ENCODE data around the gene SPTB.

The SPTB gene

DNA sequence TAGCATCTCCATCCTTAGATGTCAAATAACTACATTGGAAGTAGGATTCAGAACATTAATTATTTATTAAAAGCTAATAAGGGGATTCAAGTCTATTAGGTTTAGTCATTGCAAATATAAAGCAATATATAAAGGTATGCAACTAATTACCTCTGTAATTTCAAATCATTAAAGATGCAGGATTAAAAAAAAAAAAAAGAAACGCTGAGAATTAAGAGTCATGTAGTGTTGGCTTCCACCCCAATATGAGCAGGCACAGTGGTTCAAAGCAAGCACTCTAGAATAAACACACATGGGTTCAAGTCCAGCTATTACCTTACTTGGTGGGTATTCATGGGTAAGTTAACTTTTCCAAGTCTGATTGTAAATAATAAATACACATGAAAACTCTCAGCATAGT lies 10.9 kb downstream of the SPTB start:
- DNase-seq (ENCODE audit: low spot score in 2 of 2), result no peak
- peaks cover 5% of the 10 kb centered on the region for H3K9me3 Mint-ChIP-seq

DNA sequence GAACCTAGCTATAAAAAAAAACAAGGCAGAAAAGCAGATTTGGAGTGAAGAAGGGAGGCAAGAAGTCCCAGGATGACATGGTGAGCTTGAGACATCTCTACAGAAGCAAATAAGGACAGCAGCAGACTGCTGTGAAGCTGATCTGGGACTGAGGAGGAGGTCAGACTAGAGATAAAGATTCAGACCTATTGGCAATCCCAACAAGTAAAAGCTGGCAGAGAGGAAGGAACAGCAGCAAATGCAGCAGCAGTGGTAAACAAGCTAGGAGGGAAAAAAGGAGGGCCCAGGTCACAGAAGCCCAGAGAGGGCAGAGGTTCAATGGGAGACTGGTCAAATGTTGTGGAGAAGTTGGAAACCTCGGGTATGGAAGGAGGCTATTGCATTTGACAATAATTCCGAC lies 11.3 kb downstream of the SPTB start:
- DNase-seq (ENCODE audit: low spot score in 2 of 2), result no peak
- H3K4me1 Mint-ChIP-seq, result no peaks in the 10 kb centered on the region
- peaks cover 5% of the 10 kb centered on the region for H3K9me3 Mint-ChIP-seq
- no peak for ATAC-seq
- no peak overlapping the region for H3K4me3 Mint-ChIP-seq
- H3K27ac Mint-ChIP-seq, result no peak overlapping the region
- H3K36me3 Mint-ChIP-seq, result no peaks in the 10 kb centered on the region

More for the DNA sequence above, 10.9 kb downstream of the SPTB start:
- ATAC-seq, result no peak
- Mint-ChIP-seq H3K4me3 (no peak overlapping the region), H3K36me3 (no peaks in the 10 kb centered on the region), H3K4me1 (no peaks in the 10 kb centered on the region), H3K27ac (no peak overlapping the region)

DNA sequence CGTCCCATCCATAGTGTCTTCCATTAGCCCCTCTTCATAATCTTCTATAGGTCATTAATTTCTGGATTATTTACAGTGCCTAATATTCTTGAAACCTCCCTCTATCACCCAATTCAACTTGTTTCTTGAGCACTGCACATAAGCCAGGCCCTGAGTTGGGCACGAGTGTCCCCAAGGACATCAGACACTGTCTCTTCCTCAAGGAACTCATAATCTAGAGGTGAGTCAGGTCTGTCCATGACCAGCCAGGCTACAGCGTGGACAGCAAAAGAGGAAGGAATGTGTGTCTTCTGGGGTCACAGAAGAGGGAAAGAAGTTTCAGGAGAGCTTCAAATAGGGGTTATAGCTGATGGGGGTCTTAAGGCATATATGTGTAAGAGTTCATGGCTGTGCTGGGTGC lies 12.5 kb downstream of the SPTB start:
- no peak overlapping the region for H3K27ac Mint-ChIP-seq

DNA sequence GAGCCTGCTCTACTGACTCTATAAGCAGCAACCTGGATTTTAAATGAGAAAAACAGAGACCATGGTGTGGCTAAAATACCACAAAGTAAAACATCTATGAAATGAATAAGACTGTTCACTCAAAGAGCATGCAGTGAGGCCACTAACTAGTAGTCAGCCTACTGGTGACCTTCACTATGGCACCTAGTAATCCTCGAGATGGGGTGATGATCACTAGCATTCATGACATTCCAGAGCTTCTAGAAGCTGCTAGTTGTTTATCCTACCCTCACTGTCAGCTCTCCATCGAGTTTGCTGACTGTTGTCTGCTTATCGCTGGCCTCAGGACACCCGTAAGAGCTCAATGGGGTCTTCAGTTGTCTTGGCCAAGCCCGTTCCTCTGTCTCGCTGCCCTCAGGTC lies 13.7 kb downstream of the SPTB start:
- no peak for ATAC-seq
- no peak overlapping the region for H3K4me3 Mint-ChIP-seq
- no peak for DNase-seq (ENCODE audit: low spot score in 2 of 2)

More for the DNA sequence above, 12.5 kb downstream of the SPTB start:
- H3K9me3 Mint-ChIP-seq, result no peaks in the 10 kb centered on the region
- H3K4me3 Mint-ChIP-seq, result no peak overlapping the region
- ATAC-seq, result no peak
- H3K36me3 Mint-ChIP-seq, result no peaks in the 10 kb centered on the region
- H3K4me1 Mint-ChIP-seq, result no peaks in the 10 kb centered on the region
- DNase-seq (ENCODE audit: low spot score in 2 of 2), result no peak

DNA sequence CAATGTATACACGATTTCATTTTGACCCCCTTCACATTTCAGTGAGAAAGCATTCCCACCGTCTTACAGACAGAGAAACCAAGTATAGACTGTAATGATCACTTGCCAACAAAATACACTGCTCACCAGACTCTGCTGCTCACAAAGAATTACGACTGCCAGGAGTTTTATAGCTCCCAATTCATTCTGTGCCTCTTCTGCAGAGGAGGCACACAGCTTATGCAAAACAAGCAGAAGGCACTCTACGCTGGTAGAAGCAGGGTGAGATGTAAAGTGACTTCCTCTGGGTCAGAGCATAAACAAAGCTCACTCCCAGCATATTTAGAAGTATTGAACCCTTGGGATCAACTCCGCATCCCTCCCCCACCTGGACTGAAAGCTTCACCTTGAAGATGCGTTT lies 14.6 kb downstream of the SPTB start:
- H3K4me3 Mint-ChIP-seq, result no peak overlapping the region
- no peaks in the 10 kb centered on the region for H3K36me3 Mint-ChIP-seq
- H3K9me3 Mint-ChIP-seq, result no peaks in the 10 kb centered on the region
- ATAC-seq (no peak), DNase-seq (ENCODE audit: low spot score in 2 of 2) (no peak)
- no peaks in the 10 kb centered on the region for H3K4me1 Mint-ChIP-seq
- H3K27ac Mint-ChIP-seq, result no peak overlapping the region

More for the DNA sequence above, 13.7 kb downstream of the SPTB start:
- no peaks in the 10 kb centered on the region for H3K4me1 Mint-ChIP-seq
- H3K27ac Mint-ChIP-seq, result no peak overlapping the region
- no peaks in the 10 kb centered on the region for H3K9me3 Mint-ChIP-seq
- no peaks in the 10 kb centered on the region for H3K36me3 Mint-ChIP-seq

DNA sequence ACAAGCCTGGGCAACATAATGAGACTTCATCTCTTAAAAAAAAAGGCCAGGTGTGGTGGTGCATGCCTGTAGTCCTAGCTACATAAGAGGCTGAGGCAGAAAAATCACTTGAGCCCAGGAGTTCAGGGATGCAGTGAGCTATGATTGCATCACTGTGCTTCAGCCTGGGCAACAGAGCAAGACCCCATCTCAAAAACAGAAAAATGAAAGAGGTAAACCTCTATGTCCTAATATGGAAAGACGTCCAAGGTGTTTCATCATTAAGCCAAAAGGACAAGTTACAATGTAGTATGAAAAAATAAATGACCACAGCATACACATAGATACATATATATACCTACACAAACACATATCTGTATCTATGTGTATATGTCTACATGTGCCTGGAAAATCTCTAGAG lies 15.4 kb downstream of the SPTB start:
- no peak for DNase-seq (ENCODE audit: low spot score in 2 of 2)
- Mint-ChIP-seq H3K9me3 (no peaks in the 10 kb centered on the region), H3K36me3 (no peaks in the 10 kb centered on the region), H3K4me1 (no peaks in the 10 kb centered on the region), H3K27ac (no peak overlapping the region), H3K4me3 (no peak overlapping the region)
- no peak for ATAC-seq

DNA sequence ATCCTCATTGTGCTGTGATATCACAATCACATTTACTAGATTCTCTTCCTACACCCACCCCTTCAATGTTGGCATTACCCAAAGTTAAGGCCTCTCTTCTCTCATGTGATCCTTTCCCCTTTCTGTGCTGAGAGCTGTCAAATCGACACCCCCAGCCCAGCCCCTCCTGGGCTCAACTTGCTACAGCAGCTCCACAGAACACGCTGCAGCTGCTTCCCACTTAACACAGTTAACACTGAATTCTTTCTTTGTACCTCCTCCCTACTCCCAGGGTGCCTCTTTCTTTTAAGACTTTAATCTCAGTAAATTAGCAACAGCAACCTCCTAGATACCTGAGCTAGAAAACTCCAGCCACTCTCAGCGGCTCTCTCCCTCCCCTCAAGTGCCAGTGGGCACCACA lies 17.8 kb downstream of the SPTB start:
- no peak for ATAC-seq
- H3K27ac Mint-ChIP-seq, result no peak overlapping the region

DNA sequence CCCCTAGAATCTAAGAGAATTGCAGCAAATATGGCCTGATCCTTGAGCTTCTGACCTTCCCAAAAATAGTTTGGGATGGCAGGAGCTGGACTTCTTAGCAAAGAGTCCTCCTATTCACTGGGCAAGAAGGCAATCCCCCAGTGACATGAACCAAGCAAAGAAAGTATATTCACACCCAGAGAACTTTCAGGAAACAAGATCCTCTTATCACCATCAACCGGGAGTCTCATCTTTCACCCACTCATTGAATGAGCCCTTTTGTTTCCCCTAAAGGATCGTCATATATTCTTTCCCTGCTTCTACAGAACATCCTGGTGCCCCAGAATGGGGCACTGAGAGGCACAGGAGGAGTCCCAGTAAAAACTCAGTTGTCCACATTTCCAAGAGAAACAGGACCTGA lies 19.7 kb downstream of the SPTB start:
- no peaks in the 10 kb centered on the region for H3K36me3 Mint-ChIP-seq
- DNase-seq (ENCODE audit: low spot score in 2 of 2) (no peak), ATAC-seq (no peak)
- no peak overlapping the region for H3K27ac Mint-ChIP-seq
- no peaks in the 10 kb centered on the region for H3K9me3 Mint-ChIP-seq
- no peaks in the 10 kb centered on the region for H3K4me1 Mint-ChIP-seq
- H3K4me3 Mint-ChIP-seq, result no peak overlapping the region

More for the DNA sequence above, 17.8 kb downstream of the SPTB start:
- H3K9me3 Mint-ChIP-seq, result no peaks in the 10 kb centered on the region
- H3K4me1 Mint-ChIP-seq, result no peaks in the 10 kb centered on the region
- H3K4me3 Mint-ChIP-seq, result no peak overlapping the region
- no peak for DNase-seq (ENCODE audit: low spot score in 2 of 2)
- no peaks in the 10 kb centered on the region for H3K36me3 Mint-ChIP-seq

DNA sequence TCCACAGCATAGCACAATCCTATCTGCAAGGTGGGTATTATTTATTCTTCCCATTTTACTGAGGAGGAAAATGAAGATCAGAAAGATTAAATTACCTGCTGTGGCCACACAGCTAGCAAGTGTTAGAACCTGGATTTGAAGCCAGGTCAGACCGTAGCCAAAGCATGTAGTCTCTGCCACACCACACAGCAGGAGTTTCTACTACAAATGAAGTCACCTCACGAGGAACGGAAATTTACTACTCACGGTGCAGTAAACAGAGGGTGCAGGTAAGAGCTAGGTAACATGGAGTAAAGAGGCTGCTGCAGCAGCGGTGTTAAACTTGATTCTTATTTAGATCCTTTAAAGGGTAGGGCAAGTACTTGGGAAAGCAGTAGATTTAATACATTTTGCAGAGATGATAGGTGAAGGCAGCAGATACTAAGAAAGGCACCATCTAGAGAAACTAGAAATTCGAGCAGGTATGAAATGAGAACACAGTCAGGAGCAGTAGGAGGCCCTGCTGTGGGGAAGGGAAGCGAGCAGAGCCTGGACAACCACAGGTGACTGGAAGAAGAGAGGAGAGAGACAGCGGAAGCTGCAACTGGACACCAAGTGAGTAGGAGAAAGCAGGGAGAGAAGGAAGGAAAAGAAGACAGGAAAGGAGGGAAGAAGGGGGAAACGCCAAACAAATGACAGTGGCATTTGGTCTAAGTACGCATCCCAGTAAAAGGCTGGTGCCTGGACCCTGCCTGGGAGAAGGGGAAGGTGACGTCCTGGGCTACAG lies 21.5 kb downstream of the SPTB start:
- no peak overlapping the region for H3K27ac Mint-ChIP-seq
- no peaks in the 10 kb centered on the region for H3K36me3 Mint-ChIP-seq
- no peak overlapping the region for H3K4me3 Mint-ChIP-seq
- H3K4me1 Mint-ChIP-seq, result no peaks in the 10 kb centered on the region
- ATAC-seq (no peak), DNase-seq (ENCODE audit: low spot score in 2 of 2) (no peak)
- H3K9me3 Mint-ChIP-seq, result no peaks in the 10 kb centered on the region

DNA sequence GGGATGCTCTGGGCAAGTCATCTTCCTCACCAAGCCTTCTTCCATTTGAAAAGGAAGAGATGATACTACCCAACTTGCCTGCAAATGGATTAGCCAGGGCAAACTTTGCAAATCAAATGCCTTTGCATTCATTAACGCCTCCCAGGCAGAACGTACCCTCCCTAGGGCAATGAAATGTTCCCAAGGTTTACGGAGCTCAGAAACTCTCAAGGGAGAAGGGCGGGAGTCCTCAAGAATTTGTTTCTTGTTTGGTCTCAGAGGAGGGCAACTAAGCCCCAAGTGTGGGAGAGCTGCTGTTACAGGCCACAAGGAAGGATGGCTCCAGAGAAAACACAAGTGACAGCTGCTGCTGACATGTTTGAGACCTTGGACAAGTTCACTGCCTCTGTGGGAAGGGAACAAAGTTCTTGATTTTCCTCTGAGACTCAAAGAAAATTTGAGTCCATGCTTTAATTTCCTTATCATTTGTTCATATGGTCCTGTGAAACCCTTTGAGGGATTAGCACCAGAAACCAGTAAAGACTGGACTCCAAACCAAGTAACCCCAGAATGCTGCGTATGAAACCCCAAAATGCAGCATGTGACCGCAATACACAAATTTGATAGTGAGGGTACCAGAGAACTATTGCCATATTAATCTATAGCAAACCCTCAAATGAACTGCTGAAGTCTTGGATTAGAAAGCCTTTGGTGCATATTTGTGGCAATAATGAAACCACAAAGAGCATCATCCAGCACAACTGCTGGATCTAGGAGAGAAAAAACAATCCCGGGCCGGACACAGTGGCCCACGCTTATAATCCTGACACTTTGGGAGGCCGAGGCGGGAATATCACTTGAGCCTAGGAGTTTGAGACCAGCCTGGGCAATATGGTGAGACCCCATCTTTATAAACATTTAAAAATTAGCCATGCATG lies 22.9 kb downstream of the SPTB start:
- no peaks in the 10 kb centered on the region for H3K36me3 Mint-ChIP-seq
- H3K4me3 Mint-ChIP-seq, result no peak overlapping the region
- no peak for DNase-seq (ENCODE audit: low spot score in 2 of 2)
- no peaks in the 10 kb centered on the region for H3K9me3 Mint-ChIP-seq
- H3K27ac Mint-ChIP-seq, result no peak overlapping the region
- no peak for ATAC-seq
- no peaks in the 10 kb centered on the region for H3K4me1 Mint-ChIP-seq

DNA sequence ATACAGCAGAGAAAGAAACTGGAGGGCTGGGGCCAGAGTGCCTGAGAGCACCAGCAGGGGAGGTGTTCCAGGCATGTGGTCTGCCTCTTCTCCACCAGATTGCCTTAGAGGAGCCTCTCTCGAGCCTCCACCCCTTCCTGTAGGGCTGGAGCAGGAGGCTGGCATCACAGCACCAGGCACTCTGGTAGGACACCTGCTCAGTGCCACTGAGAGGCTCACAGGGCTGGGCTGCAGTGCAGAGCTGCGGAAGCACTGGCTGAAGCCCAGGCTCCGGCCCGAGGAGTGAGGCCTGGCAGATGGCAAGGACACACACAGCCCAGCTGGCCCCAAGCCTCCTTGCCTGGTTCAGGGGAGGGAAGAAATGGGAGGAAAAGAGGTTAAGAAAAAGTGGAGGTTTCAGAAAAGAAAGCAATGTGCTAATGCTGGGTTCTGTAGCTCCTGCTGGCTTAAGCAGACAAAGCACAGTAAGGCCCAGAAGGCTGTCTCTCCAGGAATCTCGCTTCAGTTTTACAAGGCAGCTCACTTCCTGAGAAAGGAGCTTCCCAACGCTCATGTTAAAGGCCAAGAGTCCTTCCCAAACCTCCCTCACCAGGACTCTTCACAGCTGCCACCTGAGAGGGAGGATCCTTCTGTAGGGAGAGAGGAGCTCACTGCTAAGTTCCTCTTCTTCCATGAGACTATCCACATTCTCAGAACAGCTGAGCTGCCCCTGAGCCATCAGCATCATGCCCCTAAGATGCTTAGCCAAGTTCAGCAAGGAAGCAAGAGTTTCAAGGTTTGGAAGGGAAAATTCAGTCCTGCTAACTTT lies 23.8 kb downstream of the SPTB start:
- no peaks in the 10 kb centered on the region for H3K36me3 Mint-ChIP-seq
- H3K4me1 Mint-ChIP-seq, result no peaks in the 10 kb centered on the region
- H3K27ac Mint-ChIP-seq, result no peak overlapping the region
- ATAC-seq (peak; percentile 16), DNase-seq (ENCODE audit: low spot score in 2 of 2) (no peak)
- no peaks in the 10 kb centered on the region for H3K9me3 Mint-ChIP-seq
- no peak overlapping the region for H3K4me3 Mint-ChIP-seq

DNA sequence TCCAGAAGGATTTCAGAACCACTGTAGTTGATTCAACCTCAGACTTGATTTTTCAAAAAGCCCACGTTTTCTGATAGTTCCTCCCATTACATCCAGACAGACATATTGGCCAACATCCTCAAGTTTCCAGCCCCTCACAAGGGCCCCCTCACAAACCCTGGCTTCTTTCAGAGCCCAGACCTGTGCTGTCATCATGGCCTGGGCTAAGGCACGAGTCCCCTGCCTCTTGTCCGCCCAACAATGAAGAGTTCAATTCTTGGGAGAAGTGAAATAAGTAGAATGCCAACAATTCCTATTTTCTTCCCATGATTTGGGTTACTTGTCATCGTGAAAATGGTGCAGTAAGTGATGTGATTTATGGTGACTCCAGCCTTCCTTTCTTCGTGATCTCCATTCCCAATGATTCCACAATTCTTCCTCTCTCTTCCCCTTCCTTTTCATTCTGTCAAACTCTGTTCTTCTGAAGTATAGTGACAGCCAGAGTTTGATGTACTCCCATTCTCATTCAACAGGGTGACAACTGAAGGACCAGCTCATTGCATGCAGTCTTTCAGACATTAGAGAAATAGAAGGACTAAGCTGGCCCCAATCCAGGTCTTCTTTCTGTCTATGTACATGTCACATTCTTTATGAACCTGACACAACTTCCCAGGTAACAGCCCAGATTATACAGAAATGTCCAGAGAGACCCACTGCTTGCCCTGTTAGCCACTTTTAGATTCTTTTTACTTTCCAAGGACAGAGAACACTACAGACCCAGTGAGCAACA lies 29.2 kb downstream of the SPTB start:
- Mint-ChIP-seq H3K4me3 (no peak overlapping the region), H3K27ac (no peak overlapping the region), H3K4me1 (peaks cover 11% of the 10 kb centered on the region), H3K36me3 (no peaks in the 10 kb centered on the region), H3K9me3 (no peaks in the 10 kb centered on the region)
- DNase-seq (ENCODE audit: low spot score in 2 of 2) (no peak), ATAC-seq (no peak)

DNA sequence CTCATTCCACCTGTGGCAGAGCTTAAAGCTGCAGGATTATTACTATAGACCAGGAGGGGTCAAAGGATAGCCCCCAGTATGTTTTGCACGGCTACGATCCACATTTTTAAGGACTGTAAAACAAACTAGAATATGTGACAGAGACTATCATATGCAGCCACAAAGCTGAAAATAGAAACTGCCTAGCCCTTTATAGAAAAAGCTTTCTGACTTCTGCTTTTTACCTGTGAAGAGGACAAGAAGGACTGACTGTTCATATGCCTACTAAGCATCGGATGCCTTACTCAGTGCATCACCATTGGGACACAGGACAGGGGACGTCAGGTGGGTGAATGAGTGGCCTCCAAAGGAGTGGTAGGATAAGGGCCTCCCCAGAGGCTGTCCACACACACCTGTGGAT lies 29.8 kb downstream of the SPTB start:
- DNase-seq (ENCODE audit: low spot score in 2 of 2), result no peak
- H3K4me3 Mint-ChIP-seq, result no peak overlapping the region
- ATAC-seq, result no peak
- peaks cover 11% of the 10 kb centered on the region for H3K4me1 Mint-ChIP-seq
- no peaks in the 10 kb centered on the region for H3K9me3 Mint-ChIP-seq
- no peak overlapping the region for H3K27ac Mint-ChIP-seq
- no peaks in the 10 kb centered on the region for H3K36me3 Mint-ChIP-seq

DNA sequence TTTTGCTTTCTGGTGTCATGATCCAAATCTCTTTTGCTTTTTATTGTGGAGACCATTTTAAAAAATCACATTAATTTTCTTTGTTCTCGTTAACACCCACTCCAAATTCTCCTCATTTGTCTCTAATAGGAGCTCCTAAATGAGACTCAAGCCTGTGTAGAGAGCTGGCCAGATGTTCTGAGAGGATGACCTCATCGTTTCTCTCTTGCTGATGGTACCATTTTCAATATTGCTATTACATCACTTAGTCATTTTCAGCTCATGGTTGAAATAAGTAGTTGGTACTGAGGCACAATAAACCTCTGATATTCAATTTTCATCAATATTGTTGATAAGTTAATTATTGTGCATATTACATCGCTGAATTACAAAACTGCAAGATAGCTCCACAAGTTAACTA lies 31.5 kb downstream of the SPTB start:
- ATAC-seq (peak; percentile 80), DNase-seq (ENCODE audit: low spot score in 2 of 2) (no peak)
- Mint-ChIP-seq H3K27ac (no peak overlapping the region), H3K4me3 (no peak overlapping the region), H3K4me1 (peaks cover 11% of the 10 kb centered on the region), H3K36me3 (no peaks in the 10 kb centered on the region), H3K9me3 (no peaks in the 10 kb centered on the region)

DNA sequence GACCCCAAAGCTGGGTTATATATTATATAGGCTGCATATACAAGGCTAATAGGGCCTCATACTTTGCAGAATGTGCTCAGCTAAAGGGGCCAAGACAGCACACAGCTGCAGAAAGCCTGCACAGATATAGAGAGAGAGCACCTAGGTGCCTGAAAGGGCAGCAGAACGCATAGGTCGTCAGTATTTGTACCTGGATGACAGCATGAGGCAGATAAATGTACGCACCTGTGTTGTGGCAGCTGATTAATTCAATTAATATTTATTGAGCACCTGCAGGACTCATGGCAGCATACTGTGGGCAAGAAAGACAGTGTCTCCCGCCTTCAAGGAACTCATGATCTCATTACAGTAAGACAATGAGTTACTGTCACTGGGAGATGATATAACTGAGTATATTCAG lies 33.4 kb downstream of the SPTB start:
- H3K36me3 Mint-ChIP-seq, result no peaks in the 10 kb centered on the region
- ATAC-seq, result no peak
- H3K27ac Mint-ChIP-seq, result no peak overlapping the region
- no peak overlapping the region for H3K4me3 Mint-ChIP-seq
- no peaks in the 10 kb centered on the region for H3K9me3 Mint-ChIP-seq
- DNase-seq (ENCODE audit: low spot score in 2 of 2), result no peak
- peaks cover 11% of the 10 kb centered on the region for H3K4me1 Mint-ChIP-seq
